Stimulated activated CD8-positive, alpha-beta memory T cell treated with anti-CD3 and anti-CD28 coated beads, Interleukin-4, amount 100 ng/mL, for 1 hour (primary cell): Measurements from ENCODE around the gene SLC35D2.

Source experiments
- DNase-seq, 2 donors: peaks; one replicate each; pipeline ENCODE4 v3.0.0-alpha.2; 2020; ENCODE audit warnings: low read depth in 2 of 2, low spot score in 1 of 2

The SLC35D2 gene

DNA sequence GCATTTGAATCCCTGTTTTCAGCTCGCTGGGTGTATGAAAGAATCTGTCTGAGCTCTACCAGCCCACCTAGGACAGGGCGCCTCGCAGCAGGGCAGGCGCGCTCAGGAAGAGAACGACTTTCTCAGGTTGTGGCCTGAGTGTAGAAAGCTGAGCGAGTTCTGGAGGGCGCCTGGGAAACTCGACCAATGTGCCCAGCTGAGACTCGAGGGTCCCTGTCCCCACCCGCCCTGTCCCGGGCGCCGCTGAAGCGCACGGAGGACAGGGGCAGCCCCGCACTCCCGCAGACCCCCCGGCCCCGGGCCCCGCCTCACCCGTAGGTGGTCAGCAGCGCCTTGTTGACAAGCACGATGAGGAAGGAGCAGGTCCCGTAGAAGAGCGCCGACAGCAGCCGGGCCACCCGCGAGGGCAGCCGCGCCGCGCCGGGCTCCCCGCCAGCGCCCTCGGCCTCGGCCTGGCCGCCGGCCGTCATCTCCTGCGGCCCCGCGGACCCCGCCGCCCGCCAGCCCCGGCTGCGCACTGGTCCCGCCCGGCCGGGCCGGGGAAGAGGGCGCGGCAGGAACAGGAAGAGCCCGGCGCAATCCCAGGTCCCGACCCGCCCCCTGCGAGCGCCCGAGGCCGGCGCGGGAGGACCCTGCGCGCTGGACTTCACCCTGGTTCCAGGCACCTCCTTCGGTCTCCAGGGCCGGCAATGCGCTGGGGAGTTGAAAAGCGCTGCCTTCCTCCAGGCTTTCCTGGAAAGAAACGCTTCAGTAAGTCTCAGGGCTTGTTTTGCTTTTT lies at the start of gene SLC35D2:
TSS of gene SLC35D2 (minus strand) at position 547 of the 778 bp plus-strand sequence. CDS start at position 470, 77 bp downstream.
- DNase-seq, result no peak

DNA sequence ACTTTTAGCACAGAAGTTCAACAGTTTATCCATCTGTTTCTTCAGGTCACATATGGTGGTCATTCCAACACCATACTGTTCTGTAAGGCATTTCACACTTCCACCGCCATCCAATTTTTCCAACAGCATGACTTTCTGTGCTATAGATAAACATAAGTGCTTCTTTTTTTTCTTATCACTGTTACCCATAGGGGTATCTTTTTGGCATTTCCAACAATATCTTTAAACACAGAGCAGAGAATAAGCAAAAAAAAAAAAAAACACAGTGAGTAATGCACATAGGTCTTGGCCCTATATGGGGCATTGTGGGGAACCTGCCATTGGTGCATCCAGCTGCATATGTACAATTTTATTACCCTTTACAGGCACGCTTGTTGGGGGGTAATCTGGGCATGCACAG lies 46.9 kb upstream of the SLC35D2 start:
- no peak for DNase-seq

DNA sequence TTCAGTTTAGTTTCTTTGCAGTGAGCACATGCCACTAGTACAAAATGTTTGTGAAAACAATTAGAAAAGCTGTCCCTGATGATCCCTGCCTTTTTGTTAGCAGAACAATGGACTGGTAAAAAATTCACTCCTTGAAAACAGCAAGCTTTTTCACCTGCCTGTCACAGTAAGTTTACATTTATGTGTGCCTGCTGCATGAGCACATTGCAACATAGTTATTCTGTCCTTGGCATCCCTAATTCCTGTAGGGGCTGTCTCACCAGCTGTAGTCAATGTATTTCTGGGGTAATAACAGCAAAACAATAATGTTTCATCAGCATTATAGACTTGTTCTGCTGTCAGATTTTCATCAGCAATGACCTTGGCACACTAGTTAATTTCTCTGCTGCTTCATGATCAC lies 46.2 kb upstream of the SLC35D2 start:
- DNase-seq, result no peak

DNA sequence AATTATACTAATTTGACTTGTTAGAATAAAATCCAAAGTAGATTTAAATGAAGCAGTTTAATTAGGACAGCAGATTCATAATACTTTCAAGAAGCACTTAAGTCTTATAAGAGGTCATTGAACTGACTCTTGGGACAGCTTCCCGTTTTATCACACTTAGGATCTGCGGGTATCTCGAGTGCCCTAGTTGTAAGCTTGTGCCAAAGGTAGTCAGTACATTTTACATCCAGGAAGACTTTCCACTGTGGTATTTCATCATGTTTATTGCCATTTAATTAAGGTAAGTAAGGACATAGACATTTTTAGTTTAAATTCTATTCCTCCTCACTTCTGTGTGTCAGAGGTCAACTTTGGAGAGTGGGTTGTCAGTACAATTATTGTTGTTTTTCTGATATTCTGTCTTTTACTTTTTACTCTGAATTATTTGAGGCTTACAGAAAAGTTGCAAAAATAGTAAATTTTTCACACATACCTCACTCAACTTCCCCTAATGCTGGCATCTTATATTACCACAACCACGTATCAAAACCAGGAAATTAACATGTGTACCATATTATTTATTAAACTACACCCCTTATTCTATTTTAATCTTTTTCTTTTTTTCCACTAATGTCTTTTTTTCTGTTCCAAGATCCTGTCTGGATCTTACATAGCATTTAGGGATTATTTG lies 42.1 kb upstream of the SLC35D2 start:
- no peak for DNase-seq

- no peak for DNase-seq
Observed at GRCh38 chr9:96423985-96424336, 40.5 kb upstream of the SLC35D2 start.

DNA sequence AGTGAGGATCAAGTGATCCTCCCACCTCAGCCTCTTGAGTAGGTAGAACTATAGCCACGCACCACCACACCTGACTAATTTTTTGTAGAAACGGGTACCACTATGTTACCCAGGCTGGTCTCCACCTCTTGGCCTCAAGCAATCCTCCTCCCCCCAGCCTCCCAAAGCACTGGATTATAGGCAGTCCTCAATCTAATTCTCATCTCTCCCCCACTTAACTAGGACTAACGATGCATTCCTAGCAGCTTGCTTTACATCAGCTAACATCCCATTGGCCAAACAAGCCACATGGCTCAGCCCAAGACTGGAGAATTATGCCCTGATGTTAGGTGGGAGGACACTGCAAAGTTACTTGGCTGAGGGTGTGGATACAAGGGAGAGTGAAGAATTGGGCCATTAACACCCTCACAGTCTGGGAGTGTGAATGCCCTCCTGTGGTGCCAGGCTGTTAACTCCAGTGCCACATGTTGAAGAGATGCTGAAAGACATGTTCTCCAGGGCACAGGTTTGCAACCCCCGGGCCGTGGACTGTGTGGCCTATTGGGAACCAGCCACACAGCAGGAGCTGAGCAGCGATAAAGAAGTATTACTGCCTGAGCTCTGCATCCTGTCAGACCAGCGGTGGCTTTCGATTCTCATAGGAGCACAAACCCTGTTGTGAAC lies 39.9 kb upstream of the SLC35D2 start:
- no peak for DNase-seq

DNA sequence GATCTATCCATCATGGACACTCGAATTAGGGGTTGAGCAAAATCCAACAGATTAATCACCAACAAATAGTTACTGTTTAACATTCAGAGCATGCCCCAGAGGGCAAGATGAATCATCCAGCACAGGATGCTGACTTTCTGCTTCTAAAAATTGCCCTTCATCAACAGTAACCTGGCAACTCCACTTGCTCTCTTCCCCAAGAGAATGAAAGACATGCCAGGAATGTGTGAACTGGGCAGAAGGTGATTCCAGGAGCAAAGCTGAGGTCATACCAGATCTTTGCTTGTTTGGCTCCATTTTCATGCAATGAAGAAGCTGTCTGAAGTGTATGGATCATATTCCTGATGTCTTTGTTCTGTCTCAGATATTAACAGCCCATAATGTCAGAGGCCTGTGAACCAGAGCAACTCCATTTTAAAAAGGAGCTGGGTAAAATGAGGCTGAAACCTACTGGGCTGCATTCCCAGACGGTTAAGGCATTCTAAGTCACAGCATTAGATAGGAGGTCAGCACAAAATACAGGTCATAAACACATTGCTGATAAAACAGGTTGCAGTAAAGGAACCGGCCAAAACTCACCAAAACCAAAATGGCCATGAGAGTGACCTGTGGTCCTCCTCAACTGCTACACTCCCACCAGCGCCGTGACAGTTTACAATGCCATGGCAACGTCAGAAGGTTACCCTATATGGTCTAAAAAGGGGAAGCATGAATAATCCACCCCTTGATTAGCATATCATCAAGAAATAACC lies 37.1 kb upstream of the SLC35D2 start:
- no peak for DNase-seq

GRCh38 chr9:96419691-96419969 lies 36.1 kb upstream of the SLC35D2 start:
- DNase-seq, result no peak

GRCh38 chr9:96418920-96419690 lies 35.6 kb upstream of the SLC35D2 start:
- peak in 1 of 2 donors; percentile 21 for DNase-seq

DNA sequence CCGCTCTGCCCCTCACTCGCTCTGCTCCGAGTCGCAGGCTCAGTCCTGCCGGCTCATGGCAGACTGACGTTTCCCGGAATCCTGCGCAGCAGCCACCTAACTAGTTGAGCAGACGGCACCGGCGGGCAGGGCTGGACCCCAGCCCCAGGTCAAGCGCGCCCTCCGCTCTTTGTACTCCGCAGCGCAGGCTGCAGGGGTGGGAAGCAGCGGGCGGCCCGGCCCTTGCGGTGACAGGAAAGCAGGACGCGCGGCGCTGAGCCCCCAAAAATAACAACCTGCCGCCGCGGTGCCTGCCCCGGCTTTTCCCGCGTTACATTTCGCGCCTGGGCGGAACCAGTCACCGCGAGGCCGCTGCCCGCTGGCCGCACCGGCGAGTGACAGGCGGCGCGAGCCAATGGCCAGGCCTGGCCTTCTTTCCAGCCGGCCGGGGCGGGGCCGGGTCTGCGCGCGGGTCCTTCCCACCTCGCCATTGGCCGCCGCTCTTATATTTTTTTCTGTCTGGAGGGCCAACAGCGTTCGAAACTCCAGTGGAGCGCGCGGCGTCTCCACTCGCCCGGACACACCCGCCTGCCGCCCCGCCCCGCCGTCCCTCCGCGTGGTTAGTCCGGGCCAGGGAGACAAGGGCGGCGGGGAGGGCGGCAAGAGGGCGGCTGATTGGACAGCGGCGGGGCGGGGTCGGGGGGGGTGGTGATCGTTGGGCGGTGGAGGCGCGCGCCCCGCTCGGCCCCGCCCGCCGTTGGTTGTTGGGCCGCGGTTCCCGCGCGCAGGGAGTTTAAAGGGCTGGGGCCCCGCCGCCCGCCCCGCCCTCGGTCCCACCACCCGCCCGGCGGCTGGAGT lies 34.8 kb upstream of the SLC35D2 start, which contains the start of gene ZNF367:
TSS of gene ZNF367 (minus strand) at position 288 of the 837 bp plus-strand sequence. CDS start 338 bp downstream, outside the sequence.
- peak; percentile 74 to 83 for DNase-seq

- DNase-seq, result peak in 1 of 2 donors; percentile 17
Observed at GRCh38 chr9:96417661-96418082, 34.2 kb upstream of the SLC35D2 start.

DNA sequence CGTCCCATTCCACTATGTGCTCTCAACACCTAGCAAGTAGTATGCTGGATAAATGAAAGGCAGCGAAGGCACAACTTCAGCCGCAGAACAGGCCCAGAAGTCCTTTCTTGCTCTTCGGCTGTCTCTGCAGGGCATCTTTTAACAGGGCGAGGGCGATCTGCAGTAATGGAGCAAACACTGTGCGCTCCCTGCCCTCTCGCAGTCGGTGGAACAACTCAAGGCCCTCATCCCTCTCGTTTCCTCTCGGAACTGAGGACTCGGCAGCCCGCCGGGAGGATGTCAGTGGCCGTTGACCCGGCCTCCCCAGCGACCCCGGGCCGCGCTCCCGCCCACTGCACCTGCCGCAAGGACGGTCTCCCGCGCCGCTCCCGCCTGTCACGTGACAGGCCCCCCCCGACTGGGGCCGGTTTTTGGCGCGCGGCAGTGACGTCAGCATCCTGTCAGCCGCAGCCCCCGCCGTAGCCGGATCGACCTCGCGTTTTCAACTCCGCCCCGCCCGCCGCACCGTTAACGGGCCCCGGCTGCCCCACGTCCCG lies 33.6 kb upstream of the SLC35D2 start:
- DNase-seq, result peak; percentile 84 to 92

- no peak for DNase-seq
Observed at GRCh38 chr9:96413302-96414221, 30.1 kb upstream of the SLC35D2 start.

GRCh38 chr9:96412174-96412913 lies 28.8 kb upstream of the SLC35D2 start:
- no peak for DNase-seq

- DNase-seq, result no peak
Observed at GRCh38 chr9:96411129-96411838, 27.8 kb upstream of the SLC35D2 start.

GRCh38 chr9:96408409-96409280 lies 25.1 kb upstream of the SLC35D2 start:
- no peak for DNase-seq
